Epithelial cell of esophagus (primary cell): ENCODE results near the gene FSTL5.

Experiments used
- DNase-seq: peaks from one replicate; pipeline ENCODE4 v3.0.0; 2010; ENCODE audit warnings: low read depth
- H3K4me3 ChIP-seq: 2 replicates; pipeline ENCODE4 v1.5.1; 2011; ENCODE audit warnings: mild to moderate bottlenecking, low read length, control low read depth
- TF ChIP-seq, protein P1 (sequence below): IDR thresholded peaks from 2 replicates; pipeline ENCODE4 v1.5.1; 2011; ENCODE audit warnings: low read depth, mild to moderate bottlenecking, low read length, control low read depth, inconsistent platforms; ENCODE audit not compliant: insufficient read depth; ENCODE audit errors: missing control alignments

The FSTL5 gene

DNA sequence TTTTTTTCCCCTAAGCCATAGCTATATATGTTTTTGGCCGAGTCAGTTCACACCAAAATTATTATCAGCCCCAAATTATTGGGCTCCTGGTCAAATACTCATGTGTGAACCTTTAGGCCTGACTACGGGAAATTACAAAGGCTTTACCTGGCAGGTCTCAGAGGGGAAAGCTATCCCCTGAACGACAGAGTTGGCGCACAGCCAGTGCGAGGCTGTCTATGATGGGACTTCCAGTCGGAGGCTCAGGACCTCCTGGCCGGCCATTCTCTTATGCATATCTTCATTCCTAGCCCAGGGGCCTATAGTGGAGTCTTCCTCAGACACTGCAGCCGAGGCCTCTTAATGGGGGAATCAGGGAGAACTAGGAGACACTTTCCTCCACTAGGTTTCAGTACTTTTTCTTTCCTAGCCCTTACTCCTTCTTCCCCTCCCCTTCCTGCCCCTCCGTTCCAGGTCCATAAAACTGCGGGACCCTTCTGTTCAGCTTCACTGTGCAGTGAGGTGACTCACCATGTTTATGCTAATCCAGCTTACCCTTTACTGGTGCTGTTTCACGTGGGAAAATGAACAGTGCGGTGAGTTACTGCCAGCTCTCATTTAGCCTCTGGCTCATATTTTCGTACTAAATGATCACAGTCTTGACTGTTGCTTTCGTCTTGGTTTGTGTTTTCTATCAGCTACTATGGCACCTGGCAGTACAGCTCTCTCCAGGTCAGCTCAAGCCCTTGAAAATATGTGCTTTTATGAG lies 533.9 kb downstream of the FSTL5 start:
- DNase-seq, result peak; percentile 58
- no peak overlapping the region for H3K4me3 ChIP-seq
- TF ChIP-seq, protein P1, sequence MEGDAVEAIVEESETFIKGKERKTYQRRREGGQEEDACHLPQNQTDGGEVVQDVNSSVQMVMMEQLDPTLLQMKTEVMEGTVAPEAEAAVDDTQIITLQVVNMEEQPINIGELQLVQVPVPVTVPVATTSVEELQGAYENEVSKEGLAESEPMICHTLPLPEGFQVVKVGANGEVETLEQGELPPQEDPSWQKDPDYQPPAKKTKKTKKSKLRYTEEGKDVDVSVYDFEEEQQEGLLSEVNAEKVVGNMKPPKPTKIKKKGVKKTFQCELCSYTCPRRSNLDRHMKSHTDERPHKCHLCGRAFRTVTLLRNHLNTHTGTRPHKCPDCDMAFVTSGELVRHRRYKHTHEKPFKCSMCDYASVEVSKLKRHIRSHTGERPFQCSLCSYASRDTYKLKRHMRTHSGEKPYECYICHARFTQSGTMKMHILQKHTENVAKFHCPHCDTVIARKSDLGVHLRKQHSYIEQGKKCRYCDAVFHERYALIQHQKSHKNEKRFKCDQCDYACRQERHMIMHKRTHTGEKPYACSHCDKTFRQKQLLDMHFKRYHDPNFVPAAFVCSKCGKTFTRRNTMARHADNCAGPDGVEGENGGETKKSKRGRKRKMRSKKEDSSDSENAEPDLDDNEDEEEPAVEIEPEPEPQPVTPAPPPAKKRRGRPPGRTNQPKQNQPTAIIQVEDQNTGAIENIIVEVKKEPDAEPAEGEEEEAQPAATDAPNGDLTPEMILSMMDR, result peak; percentile 2

DNA sequence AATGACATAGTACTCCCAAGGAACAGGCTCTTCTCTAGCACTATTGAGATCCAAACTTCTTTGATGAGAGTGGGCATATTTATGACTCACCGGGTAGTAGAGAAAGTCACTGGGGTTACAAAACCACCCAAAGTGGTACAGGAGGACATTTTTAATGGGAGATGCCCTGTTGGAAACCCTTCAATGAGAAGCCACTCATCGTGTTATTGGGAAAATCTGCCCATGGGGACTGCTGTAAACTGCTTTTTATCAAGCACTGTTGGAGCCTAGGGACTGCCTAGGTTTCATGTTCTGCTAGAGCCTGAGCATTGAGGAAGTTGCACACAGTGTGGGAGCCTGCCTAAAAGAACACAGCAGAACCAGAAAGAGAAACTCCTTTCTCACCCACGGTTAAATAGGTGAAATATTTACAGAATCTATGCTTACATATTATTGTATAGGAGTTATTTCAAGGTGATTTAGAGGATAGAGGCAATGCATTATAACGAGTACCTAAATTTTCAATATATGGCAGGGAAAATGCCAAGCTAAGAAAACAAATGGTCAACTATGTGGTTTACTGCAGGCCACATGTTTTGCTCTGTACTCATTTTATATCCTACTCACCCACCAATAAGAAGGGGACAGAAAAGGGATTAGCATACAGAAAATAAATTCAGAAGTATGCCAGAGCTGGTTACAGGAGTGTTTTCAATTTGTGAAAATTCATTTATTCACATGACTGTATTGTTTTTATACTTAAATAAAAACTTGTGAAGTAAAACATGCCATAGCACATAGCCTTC lies 559.1 kb downstream of the FSTL5 start:
- DNase-seq, result no peak
- TF ChIP-seq, protein P1, result no peak
- no peak overlapping the region for H3K4me3 ChIP-seq

DNA sequence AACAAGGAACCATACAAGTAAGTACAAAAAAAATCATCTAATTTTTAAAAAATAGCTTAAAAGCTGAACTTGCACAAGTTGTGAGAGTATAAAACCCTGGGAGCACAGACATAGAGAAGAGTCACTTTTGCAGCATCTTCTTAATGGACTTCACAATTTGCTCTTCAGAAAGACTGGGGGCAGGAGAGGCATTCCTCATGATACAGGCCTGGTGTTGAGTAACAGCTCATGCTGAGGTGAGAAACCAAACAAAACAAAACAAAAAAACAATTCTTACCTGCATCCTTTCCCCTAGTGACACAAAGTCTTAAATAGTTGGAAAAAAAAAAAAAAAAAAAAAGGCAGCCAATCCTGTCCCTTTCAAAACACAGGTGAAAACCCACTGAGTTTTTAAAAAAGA lies 562.8 kb downstream of the FSTL5 start:
- H3K4me3 ChIP-seq, result no peak overlapping the region
- TF ChIP-seq, protein P1, result no peak
- DNase-seq, result no peak

DNA sequence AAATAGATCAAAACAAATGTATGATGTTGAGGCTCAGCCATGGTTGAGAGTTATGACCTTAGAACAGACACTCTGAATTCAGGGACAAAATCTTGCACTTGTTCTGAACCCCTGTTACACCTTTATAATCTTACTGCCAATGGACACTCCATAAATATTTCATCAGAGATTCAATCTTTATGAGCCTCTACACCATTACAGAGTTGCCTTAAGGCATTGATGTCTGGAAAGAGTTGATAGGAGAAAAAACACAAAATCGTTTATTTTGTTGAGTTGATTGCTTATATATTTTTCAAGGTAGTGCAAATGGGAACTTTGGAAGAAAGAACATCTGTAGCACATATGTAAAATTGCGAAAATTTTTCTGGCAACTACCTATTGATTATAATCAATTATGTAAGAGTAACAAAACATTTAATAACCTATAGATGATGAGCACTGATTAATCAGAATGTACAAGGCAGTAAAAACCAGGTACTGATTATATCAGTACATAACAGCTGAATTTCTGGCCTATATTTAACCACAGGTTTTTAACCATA lies 568.5 kb downstream of the FSTL5 start:
- H3K4me3 ChIP-seq, result no peak overlapping the region
- DNase-seq, result no peak
- TF ChIP-seq, protein P1, result no peak

DNA sequence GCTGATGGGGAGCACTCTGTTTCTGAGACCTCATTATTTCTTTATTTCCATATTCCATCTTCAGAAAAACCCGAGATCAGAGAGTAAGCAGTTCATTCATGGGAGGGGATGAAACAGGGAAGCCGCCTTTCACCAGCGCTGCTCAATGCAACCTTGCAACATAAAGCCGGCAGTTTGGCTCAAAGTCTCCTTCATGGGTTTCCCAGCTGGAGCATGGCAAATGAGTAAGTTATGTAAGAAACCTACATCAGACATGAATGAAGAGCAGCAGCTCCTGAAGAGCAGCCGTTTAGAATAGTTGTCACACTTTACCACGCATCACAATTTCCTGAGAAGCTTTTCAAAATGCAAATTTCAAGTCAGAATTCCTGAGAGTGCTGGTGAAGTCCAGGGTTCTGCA lies 578.8 kb downstream of the FSTL5 start:
- no peak overlapping the region for H3K4me3 ChIP-seq
- TF ChIP-seq, protein P1, result no peak
- DNase-seq, result no peak

DNA sequence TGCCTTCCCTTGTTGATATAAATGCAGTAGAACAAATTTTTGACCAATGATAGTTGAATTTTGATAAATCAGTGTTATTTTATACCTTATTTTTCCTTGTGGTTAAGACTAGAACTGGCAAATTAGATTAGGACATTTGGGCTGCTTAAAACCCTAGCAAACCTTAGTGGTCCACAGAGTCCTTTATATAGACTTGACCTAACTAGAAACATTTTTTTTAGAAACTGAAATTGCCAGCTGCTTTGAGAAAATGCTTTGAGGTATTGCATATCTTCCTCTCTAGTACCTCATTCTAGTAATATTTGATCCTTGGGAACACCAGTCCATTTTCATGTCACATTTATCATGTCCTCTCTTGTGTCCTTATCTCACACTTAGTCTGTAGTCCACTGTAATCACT lies 580.3 kb downstream of the FSTL5 start:
- no peak for DNase-seq
- H3K4me3 ChIP-seq, result no peak overlapping the region
- TF ChIP-seq, protein P1, result no peak
